CD4-positive, alpha-beta T cell treated with Interleukin-17A for 4 hours (primary cell): ENCODE measurements around the gene XPC.

Source experiments
- DNase-seq: peaks from one replicate; pipeline ENCODE4 v3.0.0-alpha.2; 2020; ENCODE audit warnings: mixed read lengths

The XPC gene

GRCh38 chr3:14146381-14147065 lies 31.9 kb downstream of the XPC start:
- no peak for DNase-seq

GRCh38 chr3:14145670-14146380 lies 32.6 kb downstream of the XPC start:
- DNase-seq, result peak; percentile 8

- peak; percentile 18 for DNase-seq
Observed at GRCh38 chr3:14145236-14145635, 33.2 kb downstream of the XPC start.

- DNase-seq, result peak; percentile 74
Observed at GRCh38 chr3:14144423-14145075, 33.9 kb downstream of the XPC start.

- DNase-seq, result peak; percentile 13
Observed at GRCh38 chr3:14143271-14144225, 34.9 kb downstream of the XPC start.

- peak; percentile 68 for DNase-seq
Observed at GRCh38 chr3:14142567-14143270, 35.7 kb downstream of the XPC start.

- peak; percentile 26 for DNase-seq
Observed at GRCh38 chr3:14141602-14142341, 36.6 kb downstream of the XPC start.

- DNase-seq, result no peak
Observed at GRCh38 chr3:14141144-14141543, 37.3 kb downstream of the XPC start.

GRCh38 chr3:14140668-14141067 lies 37.7 kb downstream of the XPC start:
- no peak for DNase-seq

- no peak for DNase-seq
Observed at GRCh38 chr3:14139771-14140170, 38.6 kb downstream of the XPC start.

- no peak for DNase-seq
Observed at GRCh38 chr3:14138878-14139655, 39.3 kb downstream of the XPC start.

GRCh38 chr3:14138109-14138877 lies 40.1 kb downstream of the XPC start:
- no peak for DNase-seq

- no peak for DNase-seq
Observed at GRCh38 chr3:14137445-14137844, 41.0 kb downstream of the XPC start.

- no peak for DNase-seq
Observed at GRCh38 chr3:14137004-14137403, 41.4 kb downstream of the XPC start.

GRCh38 chr3:14135581-14135980 lies 42.8 kb downstream of the XPC start:
- no peak for DNase-seq

- no peak for DNase-seq
Observed at GRCh38 chr3:14134291-14134690, 44.1 kb downstream of the XPC start.

GRCh38 chr3:14133876-14134275 lies 44.5 kb downstream of the XPC start:
- no peak for DNase-seq

GRCh38 chr3:14133188-14133800 lies 45.1 kb downstream of the XPC start:
- DNase-seq, result no peak

- DNase-seq, result no peak
Observed at GRCh38 chr3:14132689-14133088, 45.7 kb downstream of the XPC start.
